ENCODE measurements around the gene DLAT.
A peak's percentile ranks its signal among the peaks of the same experiment; 100 is the strongest.
"Not testable (repeated sequence)": the region's sequence is repeated elsewhere in the genome, so short reads cannot be mapped to it uniquely, and the experiment has no call there.

The DLAT gene

GRCh38 chr11:112023104-112023503, 2.1 kb upstream of the DLAT start:
- Histone ChIP-seq H3K23ac (ENCODE audit: low read length) (no peak overlapping the region), H2AK5ac (ENCODE audit: low read length) (no peak overlapping the region), H2BK12ac (ENCODE audit: low read length) (no peak overlapping the region), H2BK120ac (ENCODE audit: insufficient read depth, low read length, poor library complexity) (no peak overlapping the region), H3K4me3 (ENCODE audit: low read depth, low read length) (no peak overlapping the region), H3K4ac (ENCODE audit: low read depth, low read length) (no peak overlapping the region), H3K9me3 (ENCODE audit: insufficient read depth, low read depth, low read length) (no peaks in the 10 kb centered on the region), H3K79me2 (ENCODE audit: control insufficient read depth, insufficient read depth, low read length, poor library complexity) (peaks cover 9% of the 10 kb centered on the region), H3K36me3 (ENCODE audit: control insufficient read depth in 1 of 2, insufficient read depth in 2 of 2, low read length in 2 of 2) (peaks cover 2 to 4% of the 10 kb centered on the region in 2 experiments), H3K27me3 (ENCODE audit: insufficient read depth, low read length) (no peaks in the 10 kb centered on the region), H4K8ac (ENCODE audit: low read depth, low read length) (no peak overlapping the region), H3K18ac (ENCODE audit: low read length) (no peak overlapping the region), H4K12ac (ENCODE audit: low read depth, low read length) (no peak overlapping the region), H2AFZ (ENCODE audit: insufficient read depth, low read length, poor library complexity) (no peak overlapping the region), H2BK5ac (ENCODE audit: low read depth, low read length, poor library complexity) (no peak overlapping the region), H3K79me1 (ENCODE audit: low read length) (peaks cover 11% of the 10 kb centered on the region), H3K9ac (ENCODE audit: low read length) (no peak overlapping the region), H3K27ac (ENCODE audit: low read depth, low read length) (no peak overlapping the region), H3K4me2 (ENCODE audit: low read length) (no peak overlapping the region), H4K91ac (ENCODE audit: low read depth, low read length) (no peak overlapping the region), H3K4me1 (ENCODE audit: control insufficient read depth in 1 of 2, insufficient read depth in 2 of 2, low read length in 2 of 2) (no peaks in the 10 kb centered on the region), H3K14ac (ENCODE audit: low read length) (no peak overlapping the region)
- no CpG with 5 or more reads among the region's 3 CpGs for WGBS (ENCODE audit: extremely low coverage, insufficient coverage, insufficient read length)
- DNase-seq = no peak

- Histone ChIP-seq H3K27ac (ENCODE audit: low read depth, low read length) (no peak overlapping the region), H3K27me3 (ENCODE audit: insufficient read depth, low read length) (no peaks in the 10 kb centered on the region), H2BK12ac (ENCODE audit: low read length) (no peak overlapping the region), H2BK120ac (ENCODE audit: insufficient read depth, low read length, poor library complexity) (peak overlapping the region; percentile 43), H3K18ac (ENCODE audit: low read length) (no peak overlapping the region), H3K4me2 (ENCODE audit: low read length) (peak overlapping the region; percentile 93), H3K79me1 (ENCODE audit: low read length) (peaks cover 11% of the 10 kb centered on the region), H2BK5ac (ENCODE audit: low read depth, low read length, poor library complexity) (peak overlapping the region; percentile 52), H3K4me1 (ENCODE audit: control insufficient read depth in 1 of 2, insufficient read depth in 2 of 2, low read length in 2 of 2) (no peaks in the 10 kb centered on the region), H3K14ac (ENCODE audit: low read length) (peak overlapping the region; percentile 47), H3K79me2 (ENCODE audit: control insufficient read depth, insufficient read depth, low read length, poor library complexity) (peaks cover 9% of the 10 kb centered on the region), H3K4me3 (ENCODE audit: low read depth, low read length) (peak overlapping the region; percentile 91), H3K36me3 (ENCODE audit: control insufficient read depth in 1 of 2, insufficient read depth in 2 of 2, low read length in 2 of 2) (peaks cover 9% of the 10 kb centered on the region in 2 experiments), H3K9ac (ENCODE audit: low read length) (peak overlapping the region; percentile 18), H2AK5ac (ENCODE audit: low read length) (peak overlapping the region; percentile 24), H3K23ac (ENCODE audit: low read length) (no peak overlapping the region), H4K12ac (ENCODE audit: low read depth, low read length) (no peak overlapping the region), H3K4ac (ENCODE audit: low read depth, low read length) (no peak overlapping the region), H4K91ac (ENCODE audit: low read depth, low read length) (no peak overlapping the region), H3K9me3 (ENCODE audit: insufficient read depth, low read depth, low read length) (no peaks in the 10 kb centered on the region), H2AFZ (ENCODE audit: insufficient read depth, low read length, poor library complexity) (peak overlapping the region; percentile 90), H4K8ac (ENCODE audit: low read depth, low read length) (peak overlapping the region; percentile 78)
- DNase-seq = no peak
- no CpG with 5 or more reads among the region's 10 CpGs for WGBS (ENCODE audit: extremely low coverage, insufficient coverage, insufficient read length)
These were observed 933 bp upstream of the DLAT start for GRCh38 chr11:112024178-112024772.

- Histone ChIP-seq H3K36me3 (ENCODE audit: control insufficient read depth in 1 of 2, insufficient read depth in 2 of 2, low read length in 2 of 2) (peaks cover 15 to 19% of the 10 kb centered on the region in 2 experiments), H2AK5ac (ENCODE audit: low read length) (peak overlapping the region; percentile 80), H3K14ac (ENCODE audit: low read length) (peak overlapping the region; percentile 86), H4K12ac (ENCODE audit: low read depth, low read length) (peak overlapping the region; percentile 48), H2BK5ac (ENCODE audit: low read depth, low read length, poor library complexity) (peak overlapping the region; percentile 75), H3K9ac (ENCODE audit: low read length) (peak overlapping the region; percentile 94), H3K27me3 (ENCODE audit: insufficient read depth, low read length) (no peaks in the 10 kb centered on the region), H2BK12ac (ENCODE audit: low read length) (no peak overlapping the region), H2BK120ac (ENCODE audit: insufficient read depth, low read length, poor library complexity) (peak overlapping the region; percentile 64), H2AFZ (ENCODE audit: insufficient read depth, low read length, poor library complexity) (peak overlapping the region; percentile 90), H3K4me3 (ENCODE audit: low read depth, low read length) (peak overlapping the region; percentile 91), H3K23ac (ENCODE audit: low read length) (no peak overlapping the region), H4K91ac (ENCODE audit: low read depth, low read length) (peak overlapping the region; percentile 89), H4K8ac (ENCODE audit: low read depth, low read length) (peak overlapping the region; percentile 78), H3K4me2 (ENCODE audit: low read length) (peak overlapping the region; percentile 93), H3K79me2 (ENCODE audit: control insufficient read depth, insufficient read depth, low read length, poor library complexity) (peaks cover 9% of the 10 kb centered on the region), H3K79me1 (ENCODE audit: low read length) (peaks cover 11% of the 10 kb centered on the region), H3K4me1 (ENCODE audit: control insufficient read depth in 1 of 2, insufficient read depth in 2 of 2, low read length in 2 of 2) (no peaks in the 10 kb centered on the region), H3K9me3 (ENCODE audit: insufficient read depth, low read depth, low read length) (no peaks in the 10 kb centered on the region), H3K4ac (ENCODE audit: low read depth, low read length) (peak overlapping the region; percentile 97), H3K18ac (ENCODE audit: low read length) (peak overlapping the region; percentile 47), H3K27ac (ENCODE audit: low read depth, low read length) (peak overlapping the region; percentile 80)
- WGBS (ENCODE audit: extremely low coverage, insufficient coverage, insufficient read length) = no CpG with 5 or more reads among the region's 8 CpGs
- DNase-seq = peak in 1 of 2 donors; percentile 13
These were observed 499 bp downstream of the DLAT start for GRCh38 chr11:112025707-112026106.

- not testable (repeated sequence) for H3K9ac ChIP-seq (ENCODE audit: low read length); H4K8ac ChIP-seq (ENCODE audit: low read depth, low read length); H3K27me3 ChIP-seq (ENCODE audit: insufficient read depth, low read length); H4K12ac ChIP-seq (ENCODE audit: low read depth, low read length); H2AK5ac ChIP-seq (ENCODE audit: low read length); H2BK5ac ChIP-seq (ENCODE audit: low read depth, low read length, poor library complexity); H4K91ac ChIP-seq (ENCODE audit: low read depth, low read length); H2BK120ac ChIP-seq (ENCODE audit: insufficient read depth, low read length, poor library complexity); H3K4ac ChIP-seq (ENCODE audit: low read depth, low read length); H2BK12ac ChIP-seq (ENCODE audit: low read length); H3K18ac ChIP-seq (ENCODE audit: low read length); H3K9me3 ChIP-seq (ENCODE audit: insufficient read depth, low read depth, low read length); H3K4me2 ChIP-seq (ENCODE audit: low read length); H2AFZ ChIP-seq (ENCODE audit: insufficient read depth, low read length, poor library complexity); H3K4me1 ChIP-seq (ENCODE audit: control insufficient read depth in 1 of 2, insufficient read depth in 2 of 2, low read length in 2 of 2); H3K23ac ChIP-seq (ENCODE audit: low read length); DNase-seq; H3K79me2 ChIP-seq (ENCODE audit: control insufficient read depth, insufficient read depth, low read length, poor library complexity); H3K4me3 ChIP-seq (ENCODE audit: low read depth, low read length); H3K27ac ChIP-seq (ENCODE audit: low read depth, low read length); H3K14ac ChIP-seq (ENCODE audit: low read length)
- Histone ChIP-seq H3K79me1 (ENCODE audit: low read length) (peaks cover 11% of the 10 kb centered on the region), H3K36me3 (ENCODE audit: control insufficient read depth in 1 of 2, insufficient read depth in 2 of 2, low read length in 2 of 2) (peaks cover 20 to 22% of the 10 kb centered on the region in 2 experiments)
- no CpG with 5 or more reads among the region's 49 CpGs for WGBS (ENCODE audit: extremely low coverage, insufficient coverage, insufficient read length)
These were observed 1.7 kb downstream of the DLAT start for GRCh38 chr11:112026784-112027410.
